Measurements from ENCODE around the gene CSMD2. TPM values are rescaled to one million over a fixed set of nuclear protein-coding genes. Genes with fewer than 3 reads are reported as not detected.

CSMD2 gene

DNA sequence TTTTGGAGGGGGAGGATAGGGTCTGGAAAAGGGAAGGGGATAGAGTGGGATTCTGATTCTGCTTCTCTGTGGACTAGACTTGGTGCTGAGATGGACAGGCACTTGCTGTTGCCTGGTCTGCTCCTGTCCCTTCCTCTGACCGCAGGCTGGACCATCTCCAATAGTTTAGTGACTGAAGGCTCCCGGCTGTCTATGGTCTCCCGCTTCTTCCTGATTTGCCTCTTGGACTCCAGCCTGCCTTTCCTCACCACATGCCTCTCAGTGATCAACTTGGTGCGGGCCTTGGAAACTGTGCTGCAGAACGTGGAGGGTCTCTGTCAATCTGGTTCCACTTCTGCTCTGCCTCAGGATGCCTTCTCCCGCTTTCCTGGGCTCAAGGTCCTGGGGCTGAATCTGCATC lies 698.9 kb downstream of the CSMD2 start:
- Histone ChIP-seq H3K56ac (ENCODE audit: low read length) (no peak overlapping the region), H2BK15ac (replicated peaks; ENCODE audit: low read depth) (no peak overlapping the region), H3K9ac (ENCODE audit: low read length) (no peak overlapping the region), H3K36me3 (ENCODE audit: control insufficient read depth, insufficient read depth, low read length) (no peaks in the 10 kb centered on the region), H3K4me2 (ENCODE audit: low read length) (no peak overlapping the region), H3K79me1 (ENCODE audit: low read length) (no peaks in the 10 kb centered on the region), H3K18ac (ENCODE audit: low read length) (no peak overlapping the region), H3K4ac (ENCODE audit: low read depth, low read length) (no peak overlapping the region), H4K5ac (ENCODE audit: low read length) (no peak overlapping the region), H4K8ac (ENCODE audit: low read depth, low read length) (no peak overlapping the region), H3K27me3 (ENCODE audit: insufficient read depth, low read length, poor library complexity) (no peaks in the 10 kb centered on the region), H3K23ac (ENCODE audit: low read length) (no peak overlapping the region), H3K4me3 (ENCODE audit: low read length) (no peak overlapping the region), H3K4me1 (ENCODE audit: control insufficient read depth, low read depth, low read length) (no peaks in the 10 kb centered on the region), H3K79me2 (ENCODE audit: control insufficient read depth, insufficient read depth, low read length) (no peaks in the 10 kb centered on the region), H3K27ac (ENCODE audit: low read depth, low read length) (no peak overlapping the region), H2BK120ac (ENCODE audit: low read depth, low read length) (no peak overlapping the region), H2BK5ac (ENCODE audit: low read length) (no peak overlapping the region), H2AK5ac (ENCODE audit: low read length) (no peak overlapping the region)
- WGBS (ENCODE audit: extremely low coverage, insufficient coverage, low lambda C conversion rate): no CpG with 5 or more reads among the region's 6 CpGs
- DNase-seq: no peak

DNA sequence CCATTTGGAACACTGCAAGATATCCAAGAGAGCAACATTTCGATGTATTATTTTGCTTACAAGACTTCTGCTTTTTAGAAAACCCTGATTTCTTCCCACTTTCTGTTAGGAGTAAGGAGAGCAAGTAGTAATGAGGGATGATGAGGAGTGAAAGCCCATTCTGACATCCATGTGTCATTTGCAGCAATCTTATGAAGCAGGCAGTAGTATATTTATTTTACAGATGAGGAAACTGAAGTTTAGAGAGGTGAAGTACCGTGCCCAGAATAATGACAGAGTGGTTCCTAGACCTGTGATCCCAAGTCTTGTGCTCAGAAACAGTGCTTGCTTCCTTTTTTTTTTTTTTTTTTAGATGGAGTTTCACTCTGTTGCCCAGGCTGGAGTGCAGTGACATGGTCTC lies 699.7 kb downstream of the CSMD2 start:
- H3K4ac ChIP-seq (ENCODE audit: low read depth, low read length): no peak overlapping the region
- H3K4me2 ChIP-seq (ENCODE audit: low read length): no peak overlapping the region
- no peak for DNase-seq
- H3K18ac ChIP-seq (ENCODE audit: low read length): no peak overlapping the region
- H3K9ac ChIP-seq (ENCODE audit: low read length): no peak overlapping the region
- H3K23ac ChIP-seq (ENCODE audit: low read length): no peak overlapping the region
- H3K4me1 ChIP-seq (ENCODE audit: control insufficient read depth, low read depth, low read length): no peaks in the 10 kb centered on the region
- no peaks in the 10 kb centered on the region for H3K79me1 ChIP-seq (ENCODE audit: low read length)
- H4K8ac ChIP-seq (ENCODE audit: low read depth, low read length): no peak overlapping the region
- H2BK15ac ChIP-seq (replicated peaks; ENCODE audit: low read depth): no peak overlapping the region
- H3K56ac ChIP-seq (ENCODE audit: low read length): no peak overlapping the region
- H3K4me3 ChIP-seq (ENCODE audit: low read length): no peak overlapping the region
- H2AK5ac ChIP-seq (ENCODE audit: low read length): no peak overlapping the region
- no CpG with 5 or more reads among the region's 2 CpGs for WGBS (ENCODE audit: extremely low coverage, insufficient coverage, low lambda C conversion rate)
- no peak overlapping the region for H2BK120ac ChIP-seq (ENCODE audit: low read depth, low read length)
- H2BK5ac ChIP-seq (ENCODE audit: low read length): no peak overlapping the region
- no peaks in the 10 kb centered on the region for H3K79me2 ChIP-seq (ENCODE audit: control insufficient read depth, insufficient read depth, low read length)
- H3K27me3 ChIP-seq (ENCODE audit: insufficient read depth, low read length, poor library complexity): no peaks in the 10 kb centered on the region
- H3K27ac ChIP-seq (ENCODE audit: low read depth, low read length): no peak overlapping the region
- no peaks in the 10 kb centered on the region for H3K36me3 ChIP-seq (ENCODE audit: control insufficient read depth, insufficient read depth, low read length)
- no peak overlapping the region for H4K5ac ChIP-seq (ENCODE audit: low read length)

DNA sequence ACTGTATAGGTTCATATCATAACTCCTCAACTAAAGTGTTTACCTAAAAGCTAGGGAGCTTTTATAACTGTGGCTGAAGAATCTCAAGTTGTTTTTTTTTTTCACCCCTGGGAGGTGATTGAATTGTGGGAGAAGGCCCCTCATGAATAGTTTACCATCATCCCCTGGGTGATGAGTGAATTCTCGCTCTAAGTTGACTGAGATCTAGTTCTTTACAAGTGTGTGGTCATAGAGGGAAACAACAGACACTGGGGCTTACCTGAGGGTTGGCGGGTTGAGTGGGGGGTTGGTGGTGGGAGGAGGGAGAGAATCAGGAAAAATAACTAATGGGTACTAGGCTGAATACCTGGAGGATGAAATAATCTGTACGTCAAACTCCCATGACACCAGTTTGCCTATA lies 700.5 kb downstream of the CSMD2 start:
- Histone ChIP-seq H3K4me2 (ENCODE audit: low read length) (no peak overlapping the region), H2AK5ac (ENCODE audit: low read length) (no peak overlapping the region), H2BK120ac (ENCODE audit: low read depth, low read length) (no peak overlapping the region), H3K79me2 (ENCODE audit: control insufficient read depth, insufficient read depth, low read length) (no peaks in the 10 kb centered on the region), H3K4ac (ENCODE audit: low read depth, low read length) (no peak overlapping the region), H3K36me3 (ENCODE audit: control insufficient read depth, insufficient read depth, low read length) (no peaks in the 10 kb centered on the region), H3K23ac (ENCODE audit: low read length) (no peak overlapping the region), H4K8ac (ENCODE audit: low read depth, low read length) (no peak overlapping the region), H2BK15ac (replicated peaks; ENCODE audit: low read depth) (no peak overlapping the region), H3K27ac (ENCODE audit: low read depth, low read length) (no peak overlapping the region), H3K27me3 (ENCODE audit: insufficient read depth, low read length, poor library complexity) (no peaks in the 10 kb centered on the region), H3K4me1 (ENCODE audit: control insufficient read depth, low read depth, low read length) (no peaks in the 10 kb centered on the region), H3K79me1 (ENCODE audit: low read length) (no peaks in the 10 kb centered on the region), H3K4me3 (ENCODE audit: low read length) (no peak overlapping the region), H3K9ac (ENCODE audit: low read length) (no peak overlapping the region), H3K56ac (ENCODE audit: low read length) (no peak overlapping the region), H2BK5ac (ENCODE audit: low read length) (no peak overlapping the region), H3K18ac (ENCODE audit: low read length) (no peak overlapping the region), H4K5ac (ENCODE audit: low read length) (no peak overlapping the region)
- no peak for DNase-seq
- WGBS (ENCODE audit: extremely low coverage, insufficient coverage, low lambda C conversion rate): no CpG with 5 or more reads among the region's 3 CpGs

Small RNA genes within 50 kb of the gene (small RNA-seq; reads per million reads assigned to genes)
- gene RNA5SP42 (ENCODE audit: insufficient read depth): not detected

All from mesendoderm (in vitro differentiated cells).